Kasumi-1 (cell line): ENCODE measurements around the gene LIPC.

Experiments
- DNase-seq, 2 experiments: peaks; one replicate each; lab custom pipeline; 2025; lab: John Stamatoyannopoulos, UW

Gene LIPC

DNA sequence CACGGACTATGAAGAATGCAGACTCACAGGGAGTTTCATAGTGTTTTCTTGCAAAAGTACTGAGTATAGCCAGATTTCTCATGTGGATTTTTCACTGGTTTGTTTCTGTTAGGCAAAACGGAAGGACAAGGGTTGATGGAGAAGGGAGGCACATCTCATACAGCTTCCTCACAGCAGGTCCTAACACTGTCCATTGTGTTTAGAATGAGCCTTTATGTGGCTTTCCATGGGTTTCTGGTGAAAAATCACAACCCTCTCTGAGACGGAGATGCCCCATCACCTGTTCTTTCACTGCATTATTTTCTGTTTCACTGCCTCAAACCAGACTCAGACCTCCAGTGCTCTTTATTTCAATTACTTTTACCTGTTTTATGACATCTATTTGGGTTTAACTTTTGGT lies 25.0 kb upstream of the LIPC start:
- no peak for DNase-seq

- no peak for DNase-seq
Observed at GRCh38 chr15:58407236-58407775, 24.5 kb upstream of the LIPC start.

- DNase-seq: no peak
Observed at GRCh38 chr15:58407778-58408177, 24.0 kb upstream of the LIPC start.

GRCh38 chr15:58409861-58410260 lies 21.9 kb upstream of the LIPC start:
- no peak for DNase-seq

DNA sequence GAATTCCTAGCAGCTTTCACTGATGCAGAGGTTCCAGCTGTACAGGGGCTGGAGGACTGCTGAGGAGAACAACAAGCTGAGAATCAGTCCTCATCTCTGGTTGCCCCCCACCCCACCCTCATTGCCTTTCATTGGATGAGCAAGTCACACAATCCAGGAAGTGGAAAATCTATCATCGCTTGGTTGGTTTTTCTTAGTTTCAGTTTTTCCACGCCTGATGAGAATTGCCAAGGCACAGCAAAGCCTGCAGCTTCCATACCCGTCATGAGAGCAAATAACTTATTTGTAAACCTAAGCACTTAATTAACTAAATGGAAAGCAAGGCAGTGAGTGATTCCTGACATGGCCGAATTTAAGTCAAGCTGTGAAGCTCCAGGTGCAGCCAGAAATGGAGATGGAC lies 21.4 kb upstream of the LIPC start:
- DNase-seq: no peak

DNA sequence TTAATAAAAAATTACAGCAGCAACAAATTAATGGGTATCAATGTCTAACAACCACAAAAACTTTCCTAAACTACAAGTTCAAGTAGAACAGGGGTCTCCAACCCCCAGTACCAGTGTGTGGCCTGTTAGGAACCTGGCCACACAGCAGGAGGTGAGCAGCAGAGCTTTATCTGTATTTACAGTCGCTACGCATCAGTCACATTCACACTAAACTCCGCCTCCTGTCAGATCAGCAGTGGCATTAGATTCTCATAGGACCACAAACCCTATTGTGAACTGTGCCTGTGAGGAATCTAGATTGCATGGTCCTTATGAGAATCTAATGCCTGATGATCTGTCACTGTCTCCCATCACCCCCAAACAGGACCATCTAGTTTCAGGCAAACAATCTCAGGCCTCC lies 18.5 kb upstream of the LIPC start:
- DNase-seq: no peak

GRCh38 chr15:58415636-58416035 lies 16.2 kb upstream of the LIPC start:
- DNase-seq: no peak

DNA sequence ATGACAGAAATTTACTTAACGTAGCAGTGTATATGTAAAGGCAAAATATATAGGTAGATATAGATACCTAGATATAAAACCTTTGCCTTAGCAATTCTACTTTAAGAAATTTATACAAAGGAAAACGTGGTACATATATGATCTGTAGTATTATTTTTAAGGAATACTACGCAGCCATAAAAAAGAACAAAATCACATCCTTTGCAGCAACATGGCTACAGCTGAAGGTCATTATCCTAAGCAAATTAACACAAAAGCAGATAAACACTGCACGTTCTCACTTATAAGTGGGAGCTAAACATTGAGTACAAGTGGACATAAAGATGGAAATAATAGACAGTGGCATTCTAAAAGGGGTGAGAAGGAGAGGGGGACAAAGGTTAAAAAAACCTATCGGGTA lies 14.8 kb upstream of the LIPC start:
- DNase-seq: no peak

DNA sequence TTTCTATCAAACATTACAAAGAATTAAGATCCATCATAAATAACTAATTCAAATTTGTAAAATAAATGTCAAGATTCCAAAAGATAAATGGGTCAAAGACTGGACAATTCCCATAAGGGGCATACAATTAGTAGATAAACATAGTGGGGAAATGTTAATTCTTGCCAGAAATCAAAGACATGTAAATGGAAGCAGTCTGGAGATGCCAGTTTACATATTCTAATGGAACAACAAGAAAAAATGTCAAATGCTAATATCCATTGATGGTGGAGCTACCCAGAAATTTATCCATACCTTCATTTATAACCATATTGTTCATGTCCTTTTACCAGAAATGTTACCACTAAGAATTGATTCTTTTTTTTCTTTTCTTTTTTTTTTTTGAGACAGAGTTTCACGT lies 13.7 kb upstream of the LIPC start:
- no peak for DNase-seq

DNA sequence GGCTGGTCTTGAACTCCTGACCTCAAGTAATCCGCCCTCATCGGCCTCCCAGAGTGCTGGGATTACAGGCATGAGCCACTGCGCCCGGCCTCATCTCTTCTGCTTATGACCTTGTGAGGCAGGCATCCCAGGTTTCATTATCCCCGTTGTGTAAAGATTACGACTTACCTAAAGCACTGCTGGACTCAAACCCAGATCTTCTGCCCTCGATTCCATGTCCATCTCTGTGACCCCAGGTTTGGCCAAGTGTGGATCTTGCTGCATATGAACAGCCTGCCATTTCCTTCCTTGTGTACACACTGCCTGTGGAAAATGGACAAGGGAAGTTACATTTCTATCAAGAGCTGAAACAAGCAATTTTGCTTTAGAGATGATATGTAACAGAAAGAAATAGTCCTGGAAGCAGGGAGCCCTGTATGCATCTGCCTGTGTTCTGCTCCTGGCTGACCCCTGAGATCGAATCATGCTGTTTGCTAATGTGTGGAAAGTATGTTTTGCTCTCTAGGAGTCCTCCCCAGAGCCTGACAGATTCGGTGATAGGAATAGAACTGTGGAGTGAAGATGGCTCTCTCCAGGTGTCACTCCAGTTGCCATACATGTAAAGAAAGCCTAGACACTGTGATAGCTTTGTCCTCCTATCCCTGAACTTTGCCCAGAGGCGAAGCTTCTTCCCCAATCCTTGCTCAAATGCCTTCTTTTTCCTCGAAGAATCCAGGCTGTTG lies 11.8 kb upstream of the LIPC start:
- DNase-seq: no peak

- DNase-seq: no peak
Observed at GRCh38 chr15:58420579-58421043, 11.2 kb upstream of the LIPC start.

- DNase-seq: no peak
Observed at GRCh38 chr15:58423205-58423604, 8.6 kb upstream of the LIPC start.

- DNase-seq: no peak
Observed at GRCh38 chr15:58423831-58424608, 7.8 kb upstream of the LIPC start.

DNA sequence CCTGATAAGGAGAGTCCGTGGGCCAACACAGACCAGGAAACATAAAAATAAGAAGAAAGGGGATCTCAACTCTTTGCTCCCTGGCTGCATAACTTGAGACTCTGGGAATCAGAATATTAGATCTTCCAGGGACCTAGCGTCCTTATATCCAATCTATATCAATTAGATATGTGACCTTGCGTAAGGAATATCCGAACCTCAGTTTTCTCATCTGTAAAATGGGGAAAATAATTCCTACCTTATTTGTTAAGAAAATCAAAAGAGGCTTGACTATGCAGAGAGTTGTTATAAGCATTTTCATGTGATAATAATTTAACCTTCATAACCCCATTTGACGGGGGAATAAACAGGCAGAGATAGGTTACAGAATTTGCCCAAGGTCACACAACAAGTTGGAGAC lies 7.1 kb upstream of the LIPC start:
- DNase-seq: no peak

DNA sequence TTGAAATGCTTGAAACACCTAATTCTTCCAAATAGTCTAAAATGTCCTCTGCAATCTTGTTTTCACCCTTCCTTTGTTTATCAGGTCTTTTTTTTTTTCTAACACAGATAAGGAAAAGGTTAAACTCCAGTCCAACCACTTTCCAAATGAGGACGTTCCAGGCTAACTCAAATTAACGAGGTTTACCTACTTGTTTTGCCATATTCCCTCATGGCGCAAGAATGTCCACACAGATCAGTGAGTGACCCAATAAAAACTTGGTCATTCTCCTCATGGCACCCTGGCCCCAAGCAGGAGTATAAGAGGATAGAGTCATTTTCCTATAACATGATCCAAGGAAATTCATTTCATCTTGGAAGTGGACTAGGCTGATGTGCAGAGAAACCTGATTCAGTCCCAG lies 6.6 kb upstream of the LIPC start:
- no peak for DNase-seq

GRCh38 chr15:58425834-58426233 lies 6.0 kb upstream of the LIPC start:
- DNase-seq: no peak

GRCh38 chr15:58426501-58426900 lies 5.3 kb upstream of the LIPC start:
- no peak for DNase-seq

GRCh38 chr15:58427987-58428386 lies 3.8 kb upstream of the LIPC start:
- DNase-seq: no peak

GRCh38 chr15:58430224-58430787 lies 1.5 kb upstream of the LIPC start:
- no peak for DNase-seq

DNA sequence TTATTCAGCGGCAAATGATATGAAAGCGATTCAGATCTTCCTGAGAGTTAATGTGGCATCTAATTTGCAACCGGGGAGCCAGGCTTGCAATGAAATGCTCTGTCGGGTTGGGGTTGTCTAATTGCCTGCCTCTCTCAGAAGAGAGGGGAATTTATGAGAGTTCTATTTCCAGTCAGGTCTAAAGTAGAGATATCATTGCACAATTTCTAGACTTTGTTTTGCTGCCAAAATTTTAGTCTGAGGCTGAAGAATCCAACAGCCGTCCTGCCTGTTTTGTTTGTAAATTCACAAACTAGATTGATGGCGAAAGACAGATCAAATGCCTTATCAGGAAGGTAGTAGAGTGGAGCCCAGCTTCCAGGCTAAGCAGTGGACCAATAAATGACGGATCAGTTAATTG lies 610 bp downstream of the LIPC start:
- DNase-seq: no peak

DNA sequence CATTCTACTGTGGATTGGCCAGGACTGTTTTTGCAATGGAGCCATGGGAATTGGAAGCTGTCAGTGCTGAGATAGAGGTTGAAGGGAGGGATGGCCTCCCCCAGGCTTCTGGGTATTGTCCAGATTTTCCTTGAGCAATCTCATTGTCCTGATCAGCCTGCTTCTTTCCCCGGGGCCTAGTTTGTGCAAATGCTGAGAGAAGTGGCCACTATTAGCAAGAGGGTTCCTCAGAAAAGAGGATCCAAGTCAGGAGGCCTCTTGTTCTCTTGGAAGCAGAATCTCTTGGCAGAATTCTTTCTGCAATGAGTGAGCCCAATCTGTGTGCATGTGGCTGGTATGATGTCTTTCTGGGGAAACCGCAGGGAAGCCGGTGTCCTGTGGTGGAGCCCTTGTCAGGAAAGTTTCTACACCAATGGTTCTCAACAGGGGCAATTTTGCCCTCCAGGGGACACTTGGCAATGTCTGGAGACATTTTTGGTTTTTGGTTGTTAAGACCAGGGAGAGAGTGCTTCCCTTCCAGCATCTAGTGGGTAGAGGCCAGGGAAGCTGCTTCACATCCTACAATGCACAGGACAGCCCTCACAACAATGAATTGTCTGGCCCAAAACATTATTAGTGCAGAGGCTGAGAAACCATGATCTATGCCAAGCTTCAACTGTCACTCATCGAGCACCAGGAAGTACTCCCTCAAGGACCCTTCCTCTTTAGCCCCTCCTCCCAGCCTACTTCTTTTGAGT lies 2.0 kb downstream of the LIPC start:
- no peak for DNase-seq

DNA sequence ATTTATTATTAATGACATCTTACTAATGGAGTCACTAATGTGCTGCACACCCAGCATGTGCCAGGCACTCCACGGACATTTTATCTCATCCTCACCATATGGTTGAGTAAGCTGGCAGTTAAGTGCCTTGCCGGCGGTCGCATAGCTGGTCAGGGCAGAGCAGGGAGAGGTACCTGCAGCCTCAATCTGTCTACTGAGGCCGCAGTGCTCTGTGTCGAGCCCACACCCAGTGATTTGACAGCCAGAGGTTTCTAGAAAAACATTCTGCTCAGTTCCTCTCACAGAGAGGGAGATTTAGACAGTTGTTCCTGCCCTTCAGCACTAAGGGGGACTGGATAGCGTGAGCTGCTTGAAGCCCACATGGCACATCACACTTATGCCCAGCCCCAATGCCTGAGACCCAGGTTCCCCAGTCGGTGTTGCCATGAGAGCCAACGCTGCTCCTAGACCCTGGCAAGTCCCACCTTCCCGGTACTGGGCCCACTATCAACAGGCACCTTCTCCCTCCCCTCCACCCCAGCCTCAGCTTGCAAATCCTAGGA lies 2.6 kb downstream of the LIPC start:
- no peak for DNase-seq
